Stimulated activated CD8-positive, alpha-beta memory T cell treated with anti-CD3 and anti-CD28 coated beads, Interleukin-7, amount 100 ng/mL, for 1 hour (primary cell): ENCODE data around the gene ERAS.

Experiments used
- DNase-seq, 2 donors: peaks; one replicate each; pipeline ENCODE4 v3.0.0-alpha.2; 2020; ENCODE audit warnings: low read depth in 2 of 2

The ERAS gene, protein sequence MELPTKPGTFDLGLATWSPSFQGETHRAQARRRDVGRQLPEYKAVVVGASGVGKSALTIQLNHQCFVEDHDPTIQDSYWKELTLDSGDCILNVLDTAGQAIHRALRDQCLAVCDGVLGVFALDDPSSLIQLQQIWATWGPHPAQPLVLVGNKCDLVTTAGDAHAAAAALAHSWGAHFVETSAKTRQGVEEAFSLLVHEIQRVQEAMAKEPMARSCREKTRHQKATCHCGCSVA

DNA sequence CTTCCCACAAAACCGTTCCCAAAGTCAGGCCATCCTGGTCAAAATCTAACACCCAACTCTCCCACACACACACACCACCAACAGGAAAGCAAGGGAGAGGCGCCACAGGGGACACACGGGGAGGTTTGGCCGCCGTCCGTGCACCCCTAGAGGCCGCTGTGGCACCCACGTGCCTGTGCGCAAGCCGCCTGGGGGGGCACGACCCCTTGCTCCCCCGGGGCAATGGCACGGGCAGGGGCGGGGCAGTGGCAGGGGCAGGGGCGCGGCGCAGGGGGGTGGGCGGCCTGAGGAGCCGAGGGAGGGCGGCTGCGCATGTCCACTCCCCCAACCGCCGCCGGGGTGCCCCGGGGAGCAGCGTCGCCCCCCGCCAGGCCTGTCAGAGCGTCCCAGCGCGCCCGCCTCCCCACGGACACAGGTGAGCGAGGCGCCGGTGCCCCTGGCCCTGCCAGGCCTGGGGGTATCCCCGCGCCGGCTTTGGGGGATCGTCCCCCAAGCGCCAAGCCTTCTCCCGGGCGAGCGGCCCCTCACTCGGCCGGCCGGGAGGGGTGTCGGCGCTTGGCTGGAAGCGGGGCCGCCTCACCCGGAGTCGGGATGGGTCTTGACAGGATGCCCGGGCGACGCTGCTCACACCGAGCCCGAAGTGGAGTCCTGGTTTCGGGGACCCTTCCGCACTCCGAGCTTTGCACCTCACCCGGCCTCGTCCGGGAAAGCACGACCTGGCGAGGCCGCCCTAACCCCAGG, at the start of gene ERAS:
Gene ERAS (plus strand): TSS at position 379 of the 741 bp plus-strand sequence. CDS start 2,611 bp downstream, outside the sequence.
- no peak for DNase-seq

DNA sequence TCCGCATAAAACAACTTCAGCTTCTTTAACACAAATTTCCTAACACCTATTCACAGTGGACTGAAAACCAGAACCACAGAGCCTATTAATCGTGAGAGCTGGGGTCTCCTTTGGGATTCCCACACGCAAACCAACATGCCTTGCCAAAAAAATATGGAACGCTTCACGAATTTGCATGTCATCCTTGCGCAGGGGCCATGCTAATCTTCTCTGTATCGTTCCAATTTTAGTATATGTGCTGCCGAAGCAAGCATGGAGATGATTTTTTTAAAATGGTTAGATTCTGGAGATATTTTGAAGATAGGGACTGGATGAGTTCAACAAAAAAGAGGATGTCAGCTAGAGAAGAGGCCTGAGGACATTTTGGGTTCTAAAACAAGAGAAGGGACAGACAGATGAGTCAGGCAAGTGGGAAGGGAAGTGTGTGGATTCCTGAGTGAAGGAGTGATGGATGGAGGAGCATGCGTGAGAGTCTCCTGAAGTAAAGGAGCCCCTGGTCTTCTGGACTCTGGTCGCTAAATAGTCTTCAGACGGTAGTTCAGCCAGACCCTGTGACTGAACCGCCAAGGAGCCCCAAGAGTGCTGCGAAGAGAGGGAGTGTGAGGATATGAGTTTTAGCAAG, 49.4 kb upstream of the ERAS start:
- no peak for DNase-seq

DNA sequence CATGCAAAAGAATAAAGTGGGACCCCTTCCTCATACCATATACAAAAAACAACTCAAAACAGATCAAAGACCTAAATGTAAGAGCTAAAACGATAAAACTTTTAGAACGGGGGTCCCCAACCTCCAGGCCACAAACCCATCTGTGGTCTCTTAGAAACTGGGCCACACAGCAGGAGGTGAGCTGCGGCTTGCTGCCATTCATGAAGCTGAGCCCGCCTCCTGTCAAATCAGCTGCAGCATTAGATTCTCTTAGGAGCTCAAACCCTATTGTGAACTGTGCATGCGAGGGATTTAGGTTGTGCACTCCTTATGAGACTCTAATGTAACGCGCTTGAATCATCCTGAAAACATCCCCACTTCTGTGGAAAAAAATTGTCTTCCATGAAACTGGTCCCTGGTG, 46.9 kb upstream of the ERAS start:
- DNase-seq = no peak

DNA sequence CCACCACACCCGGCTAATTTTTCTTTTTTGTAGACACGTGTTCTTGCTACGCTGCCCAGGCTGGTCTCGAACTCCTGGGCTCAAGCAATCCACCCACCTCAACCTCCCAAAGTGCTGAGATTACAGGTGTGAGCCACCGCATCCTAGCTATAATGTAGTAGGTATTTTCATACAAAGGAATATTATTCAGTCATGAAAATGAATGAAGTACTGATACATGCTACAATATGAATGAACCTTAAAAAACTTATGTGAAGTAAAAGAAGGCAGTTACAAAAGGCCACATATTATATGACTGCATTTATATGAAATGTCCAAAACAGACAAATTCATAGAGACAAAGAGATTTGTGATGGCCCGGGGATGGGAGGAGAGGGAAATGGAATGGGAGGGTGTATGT, 44.6 kb upstream of the ERAS start:
- no peak for DNase-seq

DNA sequence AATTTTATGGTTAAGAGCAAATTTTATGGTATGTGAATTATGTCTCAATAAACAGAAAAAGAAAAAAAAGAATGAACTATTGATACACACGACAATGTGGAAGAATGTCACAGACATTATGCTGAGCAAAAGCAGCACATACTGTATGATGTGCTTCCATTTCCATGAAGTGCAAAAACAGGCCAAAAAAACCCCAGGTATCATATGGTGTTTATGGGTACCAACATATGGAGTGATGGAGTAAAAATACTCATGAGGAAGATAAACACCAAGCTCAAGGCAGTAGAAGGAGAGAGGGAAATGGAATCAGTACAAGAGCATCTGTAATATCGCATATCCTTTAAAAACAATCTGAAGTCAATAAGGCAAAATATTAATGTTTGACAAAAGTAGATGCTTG, 44.1 kb upstream of the ERAS start:
- no peak for DNase-seq

DNA sequence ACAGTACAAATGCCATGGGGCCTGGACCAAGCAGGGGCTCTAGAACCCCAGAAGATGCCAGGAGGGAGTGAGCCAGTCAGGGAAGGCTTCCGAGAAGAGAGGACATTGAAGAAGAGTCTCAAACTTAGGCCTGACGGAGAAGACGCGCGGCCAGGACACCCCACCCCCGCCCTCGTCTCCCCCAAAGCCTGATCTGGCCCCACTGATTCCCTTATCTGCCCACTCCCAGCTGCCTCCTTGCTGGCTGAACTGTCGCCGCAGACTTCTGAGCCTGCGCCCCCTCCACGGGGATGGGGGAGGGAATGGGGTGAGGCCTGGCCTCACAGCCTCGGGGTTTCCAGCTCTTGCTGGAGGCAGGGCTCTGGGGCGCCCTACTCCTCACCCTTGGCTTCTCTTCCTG, 43.5 kb upstream of the ERAS start:
- DNase-seq = no peak

DNA sequence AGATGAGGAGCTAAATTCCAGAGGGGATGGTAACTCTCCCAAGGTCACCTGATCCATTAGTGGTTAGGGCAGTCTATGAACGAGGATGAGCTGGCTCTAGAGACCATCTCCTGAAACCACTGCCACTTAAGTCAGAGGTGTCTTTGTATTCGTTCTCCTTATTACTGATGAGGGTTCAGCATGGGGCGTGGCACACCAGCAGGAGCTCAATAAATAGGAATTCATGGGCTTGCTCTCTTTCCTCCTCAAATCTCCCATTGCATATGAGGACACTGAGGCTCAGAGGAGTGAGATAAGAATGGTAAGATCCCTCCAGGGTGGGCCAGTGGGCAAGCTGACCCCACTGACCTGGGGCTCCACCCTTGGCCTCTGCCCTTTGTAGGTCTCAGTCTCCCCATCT, 41.6 kb upstream of the ERAS start:
- no peak for DNase-seq

DNA sequence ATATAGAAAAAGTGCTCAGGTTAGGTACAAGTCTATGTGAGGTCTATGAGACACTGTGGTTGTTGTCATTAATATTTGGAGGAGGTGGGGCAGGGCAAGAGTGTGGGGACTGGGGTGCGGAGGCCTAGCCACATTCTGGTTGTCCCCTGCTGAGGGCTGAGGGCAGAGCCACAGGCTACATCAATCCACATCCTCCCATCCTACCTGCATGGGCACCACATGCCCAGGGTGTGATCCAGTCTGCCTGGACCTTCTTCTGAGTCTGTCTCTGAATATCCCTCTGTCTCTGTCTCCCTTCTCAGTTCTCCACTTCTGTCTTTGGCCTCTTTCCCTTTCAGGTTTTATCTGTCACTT, 41.1 kb upstream of the ERAS start:
- no peak for DNase-seq

DNA sequence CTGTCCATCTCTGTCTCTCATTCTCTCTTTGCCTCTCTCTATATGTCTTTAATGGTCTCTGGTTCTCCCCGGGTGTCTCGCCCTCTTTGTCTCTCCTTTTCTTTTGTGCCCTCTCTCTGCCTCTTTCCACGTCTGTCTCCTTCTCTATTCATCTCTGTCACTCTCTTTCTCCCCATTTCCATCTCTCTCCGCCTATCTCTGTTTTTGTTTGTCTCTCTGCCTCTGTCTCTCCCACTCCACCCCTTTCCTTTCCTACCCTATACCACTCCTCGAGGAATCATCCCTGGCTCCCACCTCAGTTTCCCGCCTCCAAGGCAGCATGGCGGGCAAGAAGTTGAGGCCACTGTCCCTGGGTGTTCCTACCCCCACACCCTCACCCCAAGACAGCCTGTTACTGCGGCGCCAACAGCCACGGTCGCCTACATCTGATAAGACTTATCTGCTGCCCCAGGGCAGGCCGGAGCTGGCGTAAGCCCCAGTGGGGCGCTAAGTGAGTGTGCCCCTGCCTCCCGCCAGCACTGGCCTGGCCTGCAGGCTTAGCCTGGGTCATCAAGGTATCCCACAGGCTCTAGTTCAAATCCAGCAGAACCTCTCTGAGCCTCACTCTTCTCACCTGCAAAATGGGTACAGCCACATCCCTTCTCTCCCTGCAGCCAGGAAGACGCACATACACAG, 40.6 kb upstream of the ERAS start:
- DNase-seq = no peak

DNA sequence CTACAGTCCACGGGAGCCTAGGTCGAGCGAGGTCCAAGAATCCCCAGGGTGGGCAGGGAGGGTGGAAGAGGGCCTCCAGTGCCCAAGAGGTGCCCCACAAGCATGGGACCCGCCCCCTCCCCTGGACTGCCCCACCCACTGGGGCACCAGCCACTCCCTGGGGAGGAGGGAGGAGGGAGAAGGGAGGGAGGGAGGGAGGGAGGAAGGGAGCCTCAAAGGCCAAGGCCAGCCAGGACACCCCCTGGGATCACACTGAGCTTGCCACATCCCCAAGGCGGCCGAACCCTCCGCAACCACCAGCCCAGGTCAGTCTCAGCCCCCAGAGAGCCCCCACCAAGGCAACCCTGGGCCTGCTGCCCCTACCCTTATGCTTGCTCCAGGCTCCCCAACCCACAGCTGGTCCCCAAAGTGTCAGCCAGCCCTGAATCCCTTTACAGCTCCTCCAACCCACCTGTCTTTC, 39.9 kb upstream of the ERAS start, which contains the start of gene GATA1:
Gene GATA1 (plus strand): TSS at position 250 of the 460 bp plus-strand sequence. CDS start 4,520 bp downstream, outside the sequence.
- DNase-seq = no peak

DNA sequence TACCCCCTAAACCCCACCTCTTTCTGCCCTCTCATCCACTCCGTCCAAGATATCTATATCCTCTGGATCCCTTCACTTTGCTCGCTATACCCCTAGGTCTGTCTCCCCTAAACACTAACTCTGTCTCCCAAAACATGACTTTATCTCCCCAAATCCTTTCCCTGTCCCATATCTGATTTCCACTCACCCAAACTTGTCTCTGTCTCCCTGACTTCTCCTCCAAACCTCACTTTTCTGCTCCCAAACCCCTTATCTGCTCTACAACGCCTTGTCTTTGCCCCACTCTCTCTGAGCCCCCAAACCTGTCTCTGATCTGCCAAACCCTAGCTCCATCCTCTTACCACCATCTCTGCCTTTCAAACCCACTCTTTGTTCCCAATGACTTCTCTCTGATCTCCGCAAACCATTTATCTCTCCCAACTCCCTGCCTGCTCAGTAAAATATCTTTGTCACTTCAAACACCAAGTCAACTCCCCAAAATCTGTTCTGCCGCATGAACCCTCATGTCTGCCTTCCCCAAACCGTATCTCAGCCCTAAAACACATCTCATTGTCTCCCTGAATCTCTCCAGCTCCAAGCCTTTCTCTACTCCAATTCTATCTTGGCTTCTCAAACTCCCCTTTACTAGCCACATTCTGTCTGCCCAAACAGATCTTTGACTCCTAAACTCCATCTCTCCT, 39.3 kb upstream of the ERAS start:
- DNase-seq = no peak

DNA sequence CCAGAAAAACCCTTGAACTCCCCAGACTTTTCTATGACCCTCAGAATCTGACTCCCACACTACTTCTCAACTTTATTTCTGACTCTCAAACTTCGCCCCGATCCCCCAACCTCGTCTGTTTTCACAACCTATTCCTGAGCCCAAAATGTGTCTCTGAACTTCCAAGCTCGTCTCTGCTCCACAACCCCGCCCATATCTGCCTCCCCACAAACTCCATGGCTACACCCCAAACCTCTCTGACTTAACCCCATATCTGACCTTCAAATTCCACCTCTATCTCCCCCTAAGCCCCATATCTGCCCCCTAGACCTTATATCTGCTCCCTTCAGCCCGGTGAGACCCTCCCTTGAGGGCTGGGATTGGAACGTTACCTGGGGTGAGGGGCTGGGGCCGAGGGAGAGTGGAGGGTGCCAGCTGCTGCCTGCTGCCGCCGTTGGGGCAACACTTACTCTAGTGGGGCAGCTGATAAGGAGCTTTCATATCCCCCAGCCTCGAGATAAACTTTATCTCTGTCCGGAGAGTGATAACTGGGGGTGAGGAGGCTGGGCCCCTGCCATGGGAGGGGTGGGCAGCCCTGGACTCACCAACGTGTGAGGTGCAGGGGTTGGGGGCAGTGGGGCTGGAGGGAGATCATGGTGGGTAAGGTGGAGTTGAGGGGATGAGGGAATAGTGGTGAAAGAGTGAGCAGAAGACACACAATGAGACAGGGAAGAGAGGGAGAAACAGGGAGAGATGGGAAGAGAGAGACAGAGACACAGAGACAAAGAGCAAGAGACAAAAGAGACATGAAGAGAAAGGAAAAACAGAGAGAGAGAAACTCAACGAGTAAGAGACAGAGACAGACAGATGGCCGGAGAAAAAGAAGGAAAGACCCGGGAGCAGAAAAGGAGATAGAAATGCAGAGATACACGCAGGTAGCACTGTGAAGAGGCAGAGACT, 38.5 kb upstream of the ERAS start:
- no peak for DNase-seq

DNA sequence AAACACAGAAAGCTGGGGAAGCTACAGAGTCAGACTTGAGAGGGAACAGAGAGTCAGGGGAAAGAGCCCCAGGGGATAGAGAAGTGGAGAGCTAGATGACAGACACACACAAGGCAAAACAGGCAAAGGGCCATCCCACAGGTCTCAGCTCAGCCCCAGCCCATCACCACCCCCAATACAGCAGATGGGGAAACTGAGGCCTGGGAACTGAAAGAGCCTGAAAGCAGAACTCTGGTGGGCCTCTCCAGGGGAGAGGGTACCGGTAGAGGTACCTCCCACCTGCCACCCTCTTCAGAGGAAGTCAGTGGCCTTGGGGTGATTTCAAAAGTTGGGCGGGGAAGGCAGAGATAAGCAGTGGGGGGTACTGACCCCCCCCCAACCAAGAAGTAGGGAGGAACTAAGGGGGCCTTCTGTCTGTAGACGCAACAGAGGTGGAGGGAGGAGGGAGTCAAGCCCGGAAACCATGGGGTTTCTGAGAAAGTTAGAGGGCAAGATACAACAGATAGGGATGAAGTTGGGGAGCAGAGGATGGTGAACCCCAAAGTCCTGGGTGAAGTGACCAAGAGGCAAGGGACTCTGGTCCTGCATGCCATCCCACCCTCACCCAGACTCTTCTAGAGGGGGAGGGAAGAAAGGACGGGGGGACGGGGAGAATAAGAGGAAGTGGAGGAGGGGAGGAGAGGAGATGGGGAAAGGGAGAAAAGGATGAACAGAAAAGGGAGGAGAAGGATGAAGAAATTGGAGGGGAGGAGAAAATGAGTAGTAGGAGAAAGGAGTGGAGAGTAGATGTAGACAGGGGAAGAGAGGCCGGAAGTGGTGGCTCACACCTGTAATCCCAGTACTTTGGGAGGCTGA, 36.7 kb upstream of the ERAS start:
- DNase-seq = no peak

DNA sequence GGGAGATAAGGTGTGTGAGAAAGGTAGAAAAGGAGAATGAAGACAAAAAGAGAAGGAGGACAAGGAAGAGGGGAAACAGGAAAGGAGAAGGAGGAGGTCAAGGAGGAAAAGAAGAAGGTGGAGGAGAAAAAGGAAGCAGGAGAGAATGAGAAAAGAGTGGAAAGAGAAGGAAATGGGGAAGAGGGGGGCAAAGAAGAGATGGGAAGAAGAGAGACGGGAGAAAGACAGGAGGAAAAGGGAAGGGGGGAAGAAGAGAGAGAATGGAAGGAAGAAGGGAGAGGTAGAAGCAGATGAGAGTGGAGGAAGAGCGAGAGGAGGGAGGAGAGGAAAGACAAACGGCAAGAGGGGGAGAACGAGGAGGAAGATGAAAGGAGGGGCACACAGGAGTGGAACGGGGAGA, 35.8 kb upstream of the ERAS start:
- DNase-seq = no peak

DNA sequence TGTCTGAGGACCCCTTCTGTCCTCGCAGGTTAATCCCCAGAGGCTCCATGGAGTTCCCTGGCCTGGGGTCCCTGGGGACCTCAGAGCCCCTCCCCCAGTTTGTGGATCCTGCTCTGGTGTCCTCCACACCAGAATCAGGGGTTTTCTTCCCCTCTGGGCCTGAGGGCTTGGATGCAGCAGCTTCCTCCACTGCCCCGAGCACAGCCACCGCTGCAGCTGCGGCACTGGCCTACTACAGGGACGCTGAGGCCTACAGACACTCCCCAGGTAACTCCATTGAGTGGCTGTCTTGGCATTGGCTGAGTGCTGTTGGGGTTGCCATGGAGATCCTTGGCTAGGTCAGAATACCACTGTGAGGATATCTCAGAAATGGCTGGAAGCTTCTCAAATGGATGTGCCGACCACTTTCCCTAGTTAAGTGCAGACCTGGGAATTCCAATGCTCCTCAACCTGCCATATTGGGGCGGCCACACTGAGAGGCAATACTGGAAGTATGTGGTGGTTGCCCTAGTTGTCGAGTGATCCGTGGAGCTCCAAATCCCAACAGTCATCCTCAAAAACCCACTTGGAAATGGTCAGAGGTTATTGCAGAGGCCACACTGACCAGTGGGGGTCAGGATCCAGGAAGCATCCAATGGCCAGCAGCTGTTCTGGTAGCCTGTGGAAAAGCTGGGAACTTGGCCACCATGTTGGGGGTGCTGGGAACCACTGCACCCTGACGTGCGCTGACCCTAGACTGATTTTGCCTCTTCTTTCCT, 35.1 kb upstream of the ERAS start:
- DNase-seq = no peak

DNA sequence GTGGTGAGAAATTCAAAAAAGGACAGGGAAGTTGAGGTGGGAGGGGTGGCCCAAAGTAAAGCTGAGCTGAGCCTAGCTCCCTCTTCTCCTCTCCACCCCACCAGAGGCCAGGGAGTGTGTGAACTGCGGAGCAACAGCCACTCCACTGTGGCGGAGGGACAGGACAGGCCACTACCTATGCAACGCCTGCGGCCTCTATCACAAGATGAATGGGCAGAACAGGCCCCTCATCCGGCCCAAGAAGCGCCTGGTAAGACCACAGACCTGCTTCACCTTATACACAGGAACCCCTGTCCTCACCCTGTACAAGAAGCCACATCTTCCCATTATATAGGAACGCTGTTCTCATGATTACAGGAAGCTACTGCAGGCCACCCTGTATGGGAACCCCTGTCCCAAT, 34.1 kb upstream of the ERAS start:
- no peak for DNase-seq

DNA sequence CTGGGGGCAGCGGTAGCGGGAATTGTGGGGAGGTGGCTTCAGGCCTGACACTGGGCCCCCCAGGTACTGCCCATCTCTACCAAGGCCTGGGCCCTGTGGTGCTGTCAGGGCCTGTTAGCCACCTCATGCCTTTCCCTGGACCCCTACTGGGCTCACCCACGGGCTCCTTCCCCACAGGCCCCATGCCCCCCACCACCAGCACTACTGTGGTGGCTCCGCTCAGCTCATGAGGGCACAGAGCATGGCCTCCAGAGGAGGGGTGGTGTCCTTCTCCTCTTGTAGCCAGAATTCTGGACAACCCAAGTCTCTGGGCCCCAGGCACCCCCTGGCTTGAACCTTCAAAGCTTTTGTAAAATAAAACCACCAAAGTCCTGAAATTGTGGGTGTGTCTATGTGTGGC, 32.4 kb upstream of the ERAS start:
- DNase-seq = no peak

DNA sequence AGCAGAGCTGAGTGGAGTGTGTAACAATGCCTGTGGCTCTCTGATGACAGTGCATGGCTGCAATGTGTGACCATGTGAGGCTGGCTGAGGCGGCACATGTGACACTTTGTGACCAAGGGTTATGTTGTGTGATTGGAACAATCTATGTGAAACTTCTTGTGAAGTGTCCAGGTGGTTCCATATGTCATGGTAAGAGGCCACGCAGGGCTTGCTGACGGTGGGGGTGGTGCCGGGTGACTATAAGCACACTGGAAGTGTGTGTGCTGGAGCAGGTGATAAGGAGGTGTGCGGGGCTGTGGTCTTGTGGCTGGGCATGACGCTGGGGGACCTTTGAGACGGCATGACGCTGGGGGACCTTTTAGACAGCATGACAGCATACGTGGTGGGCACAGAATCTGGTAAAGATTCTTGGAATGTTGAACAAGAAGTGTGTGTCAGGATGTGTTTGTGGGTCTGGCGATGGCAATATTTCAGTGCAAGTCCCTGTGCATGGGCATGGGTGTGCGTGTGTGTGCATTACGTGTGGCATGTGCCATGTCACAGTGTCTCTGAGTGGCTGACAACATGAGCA, 31.9 kb upstream of the ERAS start:
- no peak for DNase-seq
